GM19372 (cell line): ENCODE data around the gene OR2T8.

Experiments used
- ATAC-seq: cut with Tn5 transposase; IDR thresholded peaks from one replicate; pipeline ENCODE4 v1.9.1; 2021; ENCODE audit warnings: mild to moderate bottlenecking, low read depth, moderate library complexity; ENCODE audit not compliant: unreplicated experiment

OR2T8 gene

DNA sequence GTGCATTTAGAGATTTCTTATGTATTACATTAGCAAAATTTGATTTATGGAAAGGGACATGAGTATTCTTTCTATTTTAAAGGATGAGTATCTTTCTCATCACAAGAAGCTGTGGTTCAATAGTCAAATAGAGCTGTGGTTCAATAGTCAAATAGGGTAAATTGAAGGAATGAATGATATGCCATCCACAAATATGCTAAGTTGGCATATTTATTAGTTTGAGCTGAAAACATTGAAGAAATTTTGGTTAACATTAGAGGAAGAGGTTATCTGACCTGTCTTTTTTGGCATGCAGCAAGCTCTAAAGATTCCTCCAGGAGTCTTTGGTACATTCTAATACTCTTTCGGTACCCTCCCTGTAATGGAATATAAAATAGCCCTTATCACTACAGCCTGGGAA is 33.4 kb downstream of the OR2T8 start:
- no peak for ATAC-seq

- ATAC-seq = no peak
Measured at GRCh38 chr1:247961791-247962190, 41.7 kb downstream of the OR2T8 start.

DNA sequence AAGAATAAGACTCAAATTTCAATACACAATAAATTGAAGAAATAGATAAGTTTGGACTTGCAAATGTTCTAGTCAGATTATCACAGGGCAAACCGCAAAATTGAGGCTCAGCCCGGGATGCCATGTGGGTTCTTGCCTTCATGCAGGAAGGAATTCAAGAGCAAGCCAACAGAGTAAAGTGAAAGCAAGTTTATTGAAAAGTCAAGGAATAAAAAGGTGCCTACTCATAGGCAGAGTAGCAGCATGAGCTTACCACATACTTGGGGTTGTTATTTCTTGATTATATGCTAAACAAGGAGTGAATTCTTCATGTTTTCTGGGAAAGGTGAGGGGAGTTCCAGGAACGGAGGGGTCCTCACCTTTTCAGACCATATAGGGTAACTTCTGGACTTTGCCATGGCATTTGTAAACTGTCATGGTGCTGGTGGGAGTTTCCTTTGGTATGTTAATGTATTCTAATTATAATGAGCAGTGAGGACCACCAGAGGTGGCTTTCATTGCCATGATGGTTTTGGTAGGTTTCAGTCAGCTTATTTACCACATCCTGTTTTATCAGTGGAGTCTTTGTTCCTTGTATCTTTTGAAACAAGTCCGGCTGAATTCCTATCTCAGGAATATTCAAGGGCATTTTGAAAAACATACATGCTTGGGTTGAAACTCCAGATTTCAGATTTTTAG is 43.0 kb downstream of the OR2T8 start:
- no peak for ATAC-seq

- no peak for ATAC-seq
Measured at GRCh38 chr1:247964933-247965332, 44.9 kb downstream of the OR2T8 start, which contains the start of gene OR2AK2. Gene OR2AK2, plus strand, starts transcription at chr1:247965233. Its CDS starts 144 bp downstream, at chr1:247965377.

- no peak for ATAC-seq
Measured at GRCh38 chr1:247966532-247967204, 46.6 kb downstream of the OR2T8 start.
